Stimulated activated CD8-positive, alpha-beta memory T cell treated with anti-CD3 and anti-CD28 coated beads, Interleukin-15, amount 100 ng/mL, for 4 hours (primary cell): ENCODE measurements around the gene RITA1.
A peak's percentile ranks its signal among the peaks of the same experiment; 100 is the strongest.
"Not testable (repeated sequence)": the region's sequence is repeated elsewhere in the genome, so short reads cannot be mapped to it uniquely, and the experiment has no call there.

Source experiments
- DNase-seq, 2 donors: peaks; one replicate each; pipeline ENCODE4 v3.0.0-alpha.2; 2020; ENCODE audit warnings: low read depth in 2 of 2

RITA1 gene

DNA sequence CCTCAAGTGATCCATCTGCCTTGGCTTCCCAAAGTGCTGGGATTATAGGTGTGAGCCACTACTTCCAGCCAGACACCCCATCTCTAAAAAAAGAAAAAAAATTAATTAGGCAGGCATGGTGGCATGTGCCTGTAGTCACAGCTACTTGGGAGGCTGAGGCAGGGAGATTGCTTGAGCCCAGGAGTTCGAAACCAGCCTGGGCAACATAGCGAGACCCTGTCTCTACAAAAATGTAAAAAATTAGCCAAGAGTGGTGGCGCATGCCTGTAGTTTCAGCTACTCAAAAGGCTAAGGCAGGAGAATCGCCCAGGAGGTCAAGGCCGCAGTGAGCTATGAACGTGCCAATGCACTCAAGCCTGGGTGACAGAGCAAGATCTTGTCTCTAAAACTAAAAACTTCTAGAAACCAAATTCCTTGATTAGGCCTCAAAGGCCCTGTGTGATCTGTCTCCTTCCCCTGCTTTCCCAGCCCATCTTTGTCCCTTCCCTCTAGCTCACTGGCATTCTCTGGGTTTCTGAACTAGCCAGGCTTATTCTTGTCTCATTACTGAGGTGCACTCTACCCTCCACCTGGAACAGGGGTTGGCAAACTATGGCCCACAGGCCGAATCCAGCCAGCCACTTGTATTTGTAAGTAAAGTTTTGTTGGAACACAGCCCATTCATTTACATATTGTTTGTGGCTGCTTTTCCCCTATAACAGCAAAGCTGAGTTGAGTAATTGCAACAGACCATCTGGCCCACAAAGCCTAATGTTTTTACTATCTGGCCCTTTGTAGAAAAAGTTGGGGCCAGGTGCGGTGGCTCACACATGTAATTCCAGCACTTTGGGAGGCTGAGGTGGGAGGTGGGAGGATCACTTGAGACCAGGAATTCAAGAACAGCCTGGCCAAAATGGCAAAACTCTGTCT lies 18.6 kb downstream of the RITA1 start:
- DNase-seq, result no peak

DNA sequence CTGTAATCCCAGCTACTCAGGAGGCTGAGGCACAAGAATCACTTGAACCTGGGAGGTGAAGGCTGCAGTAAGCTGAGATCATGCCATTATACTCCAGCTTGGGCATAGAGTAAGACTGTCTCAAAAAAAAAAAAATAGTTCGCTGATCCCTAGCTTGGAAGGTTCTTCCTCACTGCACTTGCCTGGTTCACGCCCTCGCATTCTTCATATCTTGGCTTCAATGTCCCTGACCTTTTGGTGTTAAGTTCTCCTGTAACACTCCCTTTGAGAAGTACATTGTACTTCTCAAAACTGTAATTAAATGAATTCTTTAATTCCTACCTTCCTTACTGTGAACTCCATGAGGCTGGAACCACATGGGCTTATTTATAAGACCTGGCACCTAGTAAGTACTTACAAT lies 19.3 kb downstream of the RITA1 start:
- no peak for DNase-seq

GRCh38 chr12:113206802-113207201 lies 21.3 kb downstream of the RITA1 start:
- not testable (repeated sequence) for DNase-seq

- DNase-seq, result no peak
Observed at GRCh38 chr12:113207613-113208040, 22.1 kb downstream of the RITA1 start.

- peak in 1 of 2 donors; percentile 28 for DNase-seq
Observed at GRCh38 chr12:113208041-113208934, 22.8 kb downstream of the RITA1 start.

GRCh38 chr12:113211160-113211559 lies 25.6 kb downstream of the RITA1 start:
- no peak for DNase-seq

DNA sequence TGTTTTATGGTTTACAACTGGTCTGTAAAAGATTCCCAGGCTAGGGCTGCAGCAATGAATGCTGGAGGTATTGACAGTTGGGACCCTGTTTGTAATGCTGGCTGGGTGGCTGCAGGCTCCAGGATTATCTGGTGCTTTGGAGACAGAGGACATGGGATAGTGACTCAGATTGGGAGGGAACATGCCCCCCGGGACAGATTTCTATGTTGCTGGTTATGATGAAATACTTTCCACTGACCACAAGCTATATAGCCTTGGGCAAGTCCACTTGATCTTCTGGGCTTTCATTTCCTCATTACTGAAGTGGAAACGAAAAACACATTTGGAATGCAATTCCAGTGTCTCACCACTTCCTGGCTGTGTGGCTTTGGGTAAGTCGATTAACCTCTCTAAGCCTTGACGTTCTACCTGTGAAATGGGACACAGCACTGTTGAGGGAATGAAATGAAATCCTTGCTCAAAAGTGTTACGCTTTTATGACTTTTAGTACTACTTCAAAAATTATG lies 29.4 kb downstream of the RITA1 start:
- DNase-seq, result no peak

DNA sequence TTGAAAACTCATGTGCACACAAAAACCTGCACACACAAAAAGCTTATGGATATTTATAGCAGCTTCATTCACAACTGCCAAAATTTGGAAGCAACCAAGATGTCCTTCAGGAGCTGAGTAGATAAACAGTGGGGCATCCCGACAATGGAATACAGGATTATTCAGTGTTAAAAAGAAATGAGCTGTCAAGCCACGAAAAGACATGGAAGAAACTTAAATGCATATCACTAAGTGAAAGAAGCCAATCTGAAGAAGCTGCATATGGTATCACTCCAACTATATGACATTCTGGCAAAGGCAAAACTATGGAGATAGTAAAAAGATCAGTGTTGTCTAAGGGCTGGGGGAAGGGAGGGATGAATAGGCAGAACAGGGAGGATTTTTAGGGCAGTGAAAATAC lies 30.5 kb downstream of the RITA1 start:
- DNase-seq, result no peak

- DNase-seq, result no peak
Observed at GRCh38 chr12:113220593-113221180, 35.2 kb downstream of the RITA1 start.

DNA sequence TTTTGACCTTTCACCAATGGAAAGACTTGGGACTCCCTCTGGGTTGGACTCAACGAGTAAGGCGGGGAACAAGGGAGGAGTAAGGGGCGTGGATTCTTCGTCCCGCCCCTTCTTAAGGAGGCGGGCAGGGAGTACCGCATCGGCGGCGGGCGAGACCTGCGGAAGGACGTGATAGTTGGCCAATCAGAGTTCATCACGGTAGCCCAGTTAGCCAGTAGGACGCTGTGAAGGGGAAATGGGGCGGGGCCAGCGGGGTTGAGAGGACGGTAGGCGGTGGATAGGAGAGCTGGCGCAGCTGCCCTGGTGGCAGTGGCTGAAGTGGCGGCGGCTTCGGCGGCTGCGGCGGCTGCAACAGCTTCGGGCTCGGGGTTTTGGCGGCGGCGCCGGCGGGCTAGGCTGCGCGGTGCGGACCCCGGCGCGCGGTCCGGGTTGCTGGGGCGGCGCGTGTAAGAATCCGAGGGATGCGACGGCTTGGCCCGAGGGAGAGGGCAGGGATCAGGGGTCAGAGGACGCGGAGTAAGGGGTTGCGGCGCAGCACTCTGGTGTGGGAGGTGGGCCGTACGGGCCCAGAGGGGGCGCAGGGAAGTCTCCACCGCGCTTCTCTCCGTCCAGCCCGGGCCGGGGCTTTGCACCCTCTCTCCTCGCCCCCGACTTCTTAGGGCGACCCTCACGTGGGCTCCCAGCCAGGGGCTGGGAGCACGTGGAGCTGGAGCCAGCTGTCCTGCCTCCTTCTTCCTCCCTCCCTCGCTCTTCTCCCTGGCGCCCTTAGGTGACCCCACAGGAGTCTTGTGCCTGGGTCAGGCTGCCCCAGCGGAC lies 35.9 kb downstream of the RITA1 start, which contains the start of gene TPCN1:
TPCN1 (plus strand) TSS at position 284 of the 816 bp plus-strand sequence. CDS start 5,389 bp downstream, outside the sequence.
- peak; percentile 96 to 98 for DNase-seq

DNA sequence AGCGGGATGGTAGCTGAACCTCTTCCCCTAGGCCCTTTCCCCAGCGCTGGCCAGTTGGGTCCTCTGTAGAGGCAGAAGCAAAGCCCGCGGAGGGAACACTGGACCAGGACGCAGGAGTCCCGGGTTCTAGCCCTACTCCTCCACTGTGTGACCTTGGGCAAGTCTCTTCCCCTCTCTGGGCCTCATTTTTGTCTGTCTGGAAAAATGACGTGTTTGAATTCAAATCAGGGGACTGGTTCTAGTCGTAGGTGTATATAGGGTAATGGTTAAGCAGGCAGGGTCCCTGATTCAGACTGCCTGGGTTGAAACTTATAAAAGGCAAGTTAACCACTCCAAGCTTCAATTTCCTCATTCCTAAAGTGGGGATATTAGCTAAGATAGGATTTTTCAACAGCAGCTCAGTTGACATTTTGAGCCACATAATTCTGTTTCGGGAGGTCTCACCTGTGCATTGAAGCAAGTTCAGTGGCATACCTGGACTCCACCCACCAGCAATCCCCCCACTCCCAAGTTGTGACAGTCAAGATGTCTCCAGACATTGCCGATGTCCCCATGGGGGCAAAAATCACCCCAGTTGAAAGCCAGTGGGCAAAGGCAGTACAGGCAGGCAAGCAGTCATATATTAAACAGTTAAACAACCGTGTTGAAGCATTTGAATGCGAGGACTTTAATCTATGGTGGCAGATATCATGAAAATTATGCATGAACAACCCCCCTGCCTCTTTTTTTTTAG lies 36.6 kb downstream of the RITA1 start:
- no peak for DNase-seq

GRCh38 chr12:113222730-113223531 lies 37.4 kb downstream of the RITA1 start:
- DNase-seq, result no peak

- DNase-seq, result no peak
Observed at GRCh38 chr12:113224955-113225354, 39.4 kb downstream of the RITA1 start.

GRCh38 chr12:113226696-113227568 lies 41.4 kb downstream of the RITA1 start:
- no peak for DNase-seq

GRCh38 chr12:113227686-113228391 lies 42.3 kb downstream of the RITA1 start:
- no peak for DNase-seq

- no peak for DNase-seq
Observed at GRCh38 chr12:113228394-113229028, 43.0 kb downstream of the RITA1 start.
